ENCODE measurements around the gene MORC3. TPM values are rescaled to one million over a fixed set of nuclear protein-coding genes. Genes with fewer than 3 reads are reported as not detected.

Gene MORC3
- total and polyA plus RNA-seq, 3 donors from 2014 or later = 21.4 to 48.0 (median 45.6) TPM

DNA sequence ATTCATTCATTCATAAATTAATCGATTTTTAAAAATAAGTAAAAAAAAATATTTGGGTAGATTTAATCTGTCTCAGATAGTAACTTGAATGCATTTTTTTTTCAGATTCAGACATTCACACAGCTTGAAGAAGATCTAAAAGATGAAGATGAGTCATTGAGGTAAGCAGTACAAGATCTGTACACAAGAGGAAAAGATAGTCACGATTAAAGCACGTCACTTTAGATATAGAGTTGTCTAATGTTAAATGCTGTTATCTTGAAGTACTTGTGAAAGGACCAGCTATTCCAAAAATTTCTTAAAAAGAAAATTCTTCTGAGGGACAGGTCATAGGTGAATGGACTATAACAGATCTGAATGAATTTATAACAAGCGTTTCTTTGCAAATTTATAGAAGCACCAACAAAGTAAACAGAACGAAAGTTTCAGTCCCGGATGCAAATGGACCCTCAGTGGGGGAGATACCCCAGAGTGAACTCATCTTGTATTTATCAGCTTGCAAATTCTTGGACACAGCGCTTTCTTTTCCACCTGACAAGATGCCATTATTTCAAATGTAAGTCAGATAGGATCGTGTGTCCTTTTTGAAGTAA lies 31.2 kb upstream of the MORC3 start:
- H3K9me3 ChIP-seq = no peaks in the 10 kb centered on the region
- H3K4me3 ChIP-seq = no peak overlapping the region
- H3K27ac ChIP-seq = no peak overlapping the region
- WGBS, 2 donors = 73 to 75% methylated on average over 8 of the region's 8 CpGs
- intact Hi-C loops (cut with DNase I; ENCODE audit: low total_unique reads) = no loop called here
- H3K4me1 ChIP-seq = no peaks in the 10 kb centered on the region
- TF ChIP-seq POLR2A (IDR thresholded peaks at IDR 0.05) (no peak), CTCF (IDR thresholded peaks at IDR 0.05) (no peak)
- no peaks in the 10 kb centered on the region for H3K36me3 ChIP-seq (ENCODE audit: low read depth, missing control alignments)
- H3K27me3 ChIP-seq = no peaks in the 10 kb centered on the region
- DNase-seq = no peak

GRCh38 chr21:36291509-36291908 lies 28.5 kb upstream of the MORC3 start:
- Histone ChIP-seq H3K4me1 (no peaks in the 10 kb centered on the region), H3K27me3 (no peaks in the 10 kb centered on the region), H3K4me3 (no peak overlapping the region), H3K36me3 (ENCODE audit: low read depth, missing control alignments) (no peaks in the 10 kb centered on the region), H3K27ac (no peak overlapping the region), H3K9me3 (no peaks in the 10 kb centered on the region)
- WGBS, 2 donors = 72 to 93% methylated on average over 8 of the region's 8 CpGs
- intact Hi-C loops (cut with DNase I; ENCODE audit: low total_unique reads) = no loop called here
- DNase-seq = no peak
- TF ChIP-seq POLR2A (IDR thresholded peaks at IDR 0.05) = no peak
- TF ChIP-seq CTCF (IDR thresholded peaks at IDR 0.05) = no peak

DNA sequence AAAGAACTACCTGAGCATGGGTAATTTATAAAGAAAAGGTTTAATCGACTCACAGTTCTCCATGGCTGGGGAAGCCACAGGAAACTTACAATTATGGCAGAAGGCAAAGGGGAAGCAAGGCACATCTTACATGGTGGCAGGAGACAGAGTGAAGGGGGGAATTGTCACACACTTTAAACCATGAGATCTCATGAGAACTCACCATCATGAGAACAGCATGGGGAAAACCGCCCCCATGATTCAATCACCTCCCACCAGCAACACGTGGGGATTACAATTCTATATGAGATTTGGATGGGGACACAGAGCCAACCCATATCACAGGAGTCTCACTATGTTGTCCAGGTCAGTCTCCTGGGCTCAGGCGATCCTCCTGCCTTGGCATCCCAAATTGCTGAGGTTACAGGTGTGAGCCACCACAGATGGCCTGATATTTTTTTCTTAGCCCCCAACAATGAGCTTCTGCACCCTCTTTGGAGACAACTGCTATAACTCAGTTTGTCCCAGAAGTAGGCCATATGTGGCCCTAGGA lies 22.5 kb upstream of the MORC3 start:
- Histone ChIP-seq H3K27ac (no peak overlapping the region), H3K27me3 (no peaks in the 10 kb centered on the region), H3K4me1 (no peaks in the 10 kb centered on the region), H3K4me3 (no peak overlapping the region), H3K9me3 (no peaks in the 10 kb centered on the region), H3K36me3 (ENCODE audit: low read depth, missing control alignments) (no peaks in the 10 kb centered on the region)
- DNase-seq = no peak
- no peak for TF ChIP-seq CTCF (IDR thresholded peaks at IDR 0.05)
- TF ChIP-seq POLR2A (IDR thresholded peaks at IDR 0.05) = no peak
- WGBS, 2 donors = 92 to 93% methylated on average over 4 of the region's 4 CpGs
- intact Hi-C loops (cut with DNase I; ENCODE audit: low total_unique reads) = no loop called here

DNA sequence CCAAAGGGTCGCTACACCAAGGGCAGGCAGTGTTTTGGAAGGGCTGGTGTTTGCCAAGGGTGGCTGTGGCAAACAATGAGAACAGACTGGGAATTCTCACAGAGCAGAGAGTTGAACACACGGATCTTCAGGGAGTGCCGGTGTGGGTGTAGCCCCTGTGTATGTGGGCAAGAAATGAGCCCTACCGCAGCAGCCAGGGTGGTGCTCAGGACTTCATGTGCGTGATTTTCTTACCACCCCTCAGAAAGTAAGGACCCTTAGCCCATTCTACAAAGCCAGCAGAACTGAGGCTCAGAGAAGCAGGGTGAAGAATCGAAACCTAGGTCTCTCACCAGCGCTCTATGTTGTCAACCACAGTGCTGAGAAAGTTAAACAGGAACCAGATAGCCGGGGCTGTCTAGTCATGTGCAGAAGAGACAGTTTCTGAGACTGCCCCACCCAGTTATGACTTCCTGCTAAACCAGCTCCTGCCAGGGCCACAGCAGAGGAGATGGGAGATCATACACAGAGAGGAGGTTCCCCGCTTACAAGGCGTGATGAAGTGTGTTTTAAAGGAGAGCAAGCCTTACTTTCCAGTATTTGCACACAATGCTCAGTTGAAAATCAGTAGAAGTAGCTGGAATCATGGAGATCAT lies 21.9 kb upstream of the MORC3 start:
- WGBS, 2 donors = 50 to 83% methylated on average over 10 of the region's 10 CpGs
- intact Hi-C loops (cut with DNase I; ENCODE audit: low total_unique reads) = no loop called here
- peak; percentile 45 for DNase-seq
- no peak overlapping the region for H3K4me3 ChIP-seq
- no peaks in the 10 kb centered on the region for H3K9me3 ChIP-seq
- no peak for TF ChIP-seq CTCF (IDR thresholded peaks at IDR 0.05)
- no peak for TF ChIP-seq POLR2A (IDR thresholded peaks at IDR 0.05)
- H3K27me3 ChIP-seq = no peaks in the 10 kb centered on the region
- no peaks in the 10 kb centered on the region for H3K36me3 ChIP-seq (ENCODE audit: low read depth, missing control alignments)
- H3K4me1 ChIP-seq = no peaks in the 10 kb centered on the region
- no peak overlapping the region for H3K27ac ChIP-seq

Data from testis (tissue), 3 donors.